Measurements from ENCODE around the gene PDE6A. TPM values are rescaled to one million over a fixed set of nuclear protein-coding genes. Genes with fewer than 3 reads are reported as not detected.

Gene PDE6A
- total and polyA plus RNA-seq, 9 donors, result 0.05 to 0.68 (median 0.15) TPM

DNA sequence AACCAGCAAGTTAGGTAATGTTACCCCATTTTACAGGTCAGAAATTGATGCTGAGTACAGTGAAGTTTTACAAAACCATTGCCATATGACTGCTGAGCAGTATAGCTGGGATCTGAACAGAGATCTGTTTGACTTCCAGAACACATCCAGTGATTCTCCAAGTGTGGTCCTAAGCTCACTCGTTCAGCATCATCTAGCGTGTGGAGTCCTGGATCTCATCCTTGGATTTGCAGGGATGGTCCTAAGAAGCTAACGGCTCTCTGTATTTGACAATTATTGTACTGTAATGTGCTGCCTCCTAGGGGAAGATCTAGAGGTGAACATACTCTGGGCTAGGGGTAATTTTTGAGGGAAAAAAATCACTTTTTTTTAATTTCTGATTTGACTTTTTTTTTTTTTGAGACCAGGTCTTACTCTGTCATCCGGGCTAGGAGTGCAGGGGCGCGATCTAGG, 17.4 kb upstream of the PDE6A start:
- H3K36me3 ChIP-seq, result no peaks in the 10 kb centered on the region
- H3K9me3 ChIP-seq, result no peaks in the 10 kb centered on the region
- TF ChIP-seq, protein P1, sequence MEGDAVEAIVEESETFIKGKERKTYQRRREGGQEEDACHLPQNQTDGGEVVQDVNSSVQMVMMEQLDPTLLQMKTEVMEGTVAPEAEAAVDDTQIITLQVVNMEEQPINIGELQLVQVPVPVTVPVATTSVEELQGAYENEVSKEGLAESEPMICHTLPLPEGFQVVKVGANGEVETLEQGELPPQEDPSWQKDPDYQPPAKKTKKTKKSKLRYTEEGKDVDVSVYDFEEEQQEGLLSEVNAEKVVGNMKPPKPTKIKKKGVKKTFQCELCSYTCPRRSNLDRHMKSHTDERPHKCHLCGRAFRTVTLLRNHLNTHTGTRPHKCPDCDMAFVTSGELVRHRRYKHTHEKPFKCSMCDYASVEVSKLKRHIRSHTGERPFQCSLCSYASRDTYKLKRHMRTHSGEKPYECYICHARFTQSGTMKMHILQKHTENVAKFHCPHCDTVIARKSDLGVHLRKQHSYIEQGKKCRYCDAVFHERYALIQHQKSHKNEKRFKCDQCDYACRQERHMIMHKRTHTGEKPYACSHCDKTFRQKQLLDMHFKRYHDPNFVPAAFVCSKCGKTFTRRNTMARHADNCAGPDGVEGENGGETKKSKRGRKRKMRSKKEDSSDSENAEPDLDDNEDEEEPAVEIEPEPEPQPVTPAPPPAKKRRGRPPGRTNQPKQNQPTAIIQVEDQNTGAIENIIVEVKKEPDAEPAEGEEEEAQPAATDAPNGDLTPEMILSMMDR (IDR thresholded peaks at IDR 0.05), result peak in 1 of 3 donors; percentile 26
- no peak for TF ChIP-seq POLR2A (IDR thresholded peaks at IDR 0.05)
- H3K27me3 ChIP-seq, result no peaks in the 10 kb centered on the region
- H3K4me3 ChIP-seq, result no peak overlapping the region
- H3K27ac ChIP-seq, result no peak overlapping the region
- no peak for DNase-seq
- intact Hi-C loops (cut with DNase I), result no loop called here
- WGBS, 3 donors, result 40 to 54% (median 44%) methylated on average over 6 of the region's 6 CpGs
- peaks cover 7% of the 10 kb centered on the region for H3K4me1 ChIP-seq (ENCODE audit: insufficient read depth)

DNA sequence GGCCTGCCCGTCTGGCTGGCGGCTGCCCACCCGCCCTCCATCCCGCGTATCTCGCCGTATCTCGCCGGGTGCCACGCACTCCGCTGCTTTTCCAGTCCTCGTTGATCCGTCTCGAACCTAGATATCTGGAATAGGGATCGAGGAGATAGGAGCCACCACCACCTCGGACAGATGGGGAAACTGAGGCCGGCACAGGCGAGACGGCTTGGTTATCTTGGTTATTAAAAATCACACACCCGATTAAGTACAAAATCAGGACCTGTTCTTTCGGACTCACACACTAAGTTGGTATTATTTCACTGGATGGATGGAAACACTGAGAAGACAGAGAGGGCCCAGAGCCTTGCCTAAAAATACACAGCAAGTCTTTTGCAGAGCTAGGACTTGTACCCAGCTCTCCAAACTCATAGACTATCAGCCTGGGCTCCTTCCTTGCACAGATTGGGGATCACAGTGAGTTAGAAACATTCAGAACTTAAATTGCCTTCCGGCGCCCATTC, 16.6 kb upstream of the PDE6A start:
- no peaks in the 10 kb centered on the region for H3K27me3 ChIP-seq
- peaks cover 5% of the 10 kb centered on the region for H3K4me1 ChIP-seq (ENCODE audit: insufficient read depth)
- no peaks in the 10 kb centered on the region for H3K36me3 ChIP-seq
- TF ChIP-seq POLR2A (IDR thresholded peaks at IDR 0.05) (no peak), EP300 (IDR thresholded peaks at IDR 0.05) (no peak)
- TF ChIP-seq, protein P1 (IDR thresholded peaks at IDR 0.05), result no peak
- WGBS, 3 donors, result 11 to 15% (median 12%) methylated on average over 23 of the region's 23 CpGs
- H3K9me3 ChIP-seq, result no peaks in the 10 kb centered on the region
- H3K27ac ChIP-seq, result peak overlapping the region; percentile 62 to 86
- H3K4me3 ChIP-seq, result peak overlapping the region; percentile 55
- intact Hi-C loops (cut with DNase I), result no loop called here
- DNase-seq, result no peak

GRCh38 chr5:149960272-149961185, 15.9 kb upstream of the PDE6A start, which contains the start of gene SLC26A2:
Gene SLC26A2, plus strand, starts transcription at chr5:149960758. Its CDS starts 16,895 bp downstream, at chr5:149977653.
- peak within 1 kb of the TSS; percentile 62 to 86 for H3K27ac ChIP-seq
- H3K27me3 ChIP-seq, result no peaks in the 10 kb centered on the region
- H3K4me1 ChIP-seq (ENCODE audit: insufficient read depth), result peaks cover 5% of the 10 kb centered on the region
- no peaks in the 10 kb centered on the region for H3K36me3 ChIP-seq
- 0 to 1% (median 0%) methylated on average over 67 to 84 of the region's 84 CpGs for WGBS, 3 donors
- no peaks in the 10 kb centered on the region for H3K9me3 ChIP-seq
- intact Hi-C loops (cut with DNase I), result no loop called here
- H3K4me3 ChIP-seq, result peak within 1 kb of the TSS; percentile 55
- TF ChIP-seq, protein P1 (IDR thresholded peaks at IDR 0.05), result no peak
- TF ChIP-seq EP300 (IDR thresholded peaks at IDR 0.05), result no peak
- TF ChIP-seq POLR2A (IDR thresholded peaks at IDR 0.05), result peak; percentile 85
- peak; percentile 96 to 97 (median 97) for DNase-seq

DNA sequence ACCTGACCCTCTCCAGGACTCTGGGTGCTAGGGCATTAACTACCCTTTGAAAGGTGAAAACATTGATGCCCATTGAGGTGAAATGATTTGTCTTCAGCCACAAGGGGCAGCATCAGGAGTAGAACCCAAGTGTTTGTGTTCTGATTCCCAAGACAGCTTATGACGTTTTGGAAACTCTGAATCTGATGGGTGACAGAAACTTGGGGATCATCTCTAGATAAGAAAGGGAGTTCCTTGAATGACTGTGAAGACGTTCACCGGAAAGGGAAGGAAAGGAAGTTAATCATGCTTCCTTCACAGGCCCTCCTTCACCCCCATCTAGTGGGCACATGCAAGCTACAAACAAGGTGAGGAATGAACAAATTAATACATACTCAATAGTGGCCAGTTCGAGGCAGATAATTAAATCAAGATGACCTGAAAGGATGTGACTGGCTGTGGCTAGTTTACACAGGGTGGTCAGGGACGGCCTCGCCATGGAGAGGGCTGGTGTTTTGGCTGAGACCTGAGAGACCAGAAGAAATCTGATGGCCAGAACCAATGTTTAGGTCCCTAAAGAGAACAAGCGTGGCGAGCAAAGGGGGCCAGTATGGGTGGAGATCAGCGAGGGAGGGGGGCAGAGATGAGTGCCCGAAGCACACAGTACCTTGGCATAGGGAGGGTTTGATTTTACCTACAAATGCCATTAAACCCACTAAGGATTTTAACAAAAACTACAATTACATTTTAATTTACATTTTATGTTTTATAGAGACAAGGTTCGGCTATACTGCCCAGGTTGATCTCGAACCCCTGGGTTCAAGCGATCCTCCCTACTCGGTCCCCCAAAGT, 15.0 kb upstream of the PDE6A start:
- Histone ChIP-seq H3K27me3 (no peaks in the 10 kb centered on the region), H3K4me3 (peak overlapping the region; percentile 44), H3K27ac (peak overlapping the region; percentile 8 to 86), H3K36me3 (no peaks in the 10 kb centered on the region), H3K4me1 (ENCODE audit: insufficient read depth) (peaks cover 5% of the 10 kb centered on the region), H3K9me3 (no peaks in the 10 kb centered on the region)
- intact Hi-C loops (cut with DNase I), result no loop called here
- 32 to 51% (median 48%) methylated on average over 14 of the region's 14 CpGs for WGBS, 3 donors
- DNase-seq, result peak in 2 of 5 donors; percentile 28 to 38
- TF ChIP-seq EP300 (IDR thresholded peaks at IDR 0.05), result no peak
- TF ChIP-seq, protein P1 (IDR thresholded peaks at IDR 0.05), result peak in 2 of 3 donors; percentile 31 to 41

Measured in ovary (tissue), 9 donors.